Uterus (tissue), 4 donors: ENCODE data around the gene TMEM220. TPM values are rescaled to one million over a fixed set of nuclear protein-coding genes. Genes with fewer than 3 reads are reported as not detected.
"Not testable (repeated sequence)": the region's sequence is repeated elsewhere in the genome, so short reads cannot be mapped to it uniquely, and the experiment has no call there.

Source experiments
- DNase-seq, 2 donors: peaks; one replicate each; pipeline ENCODE4 v3.0.0-alpha.2; 2019 to 2020
- H3K27ac ChIP-seq, 2 donors: fragments of 200-600 bp; sonication (generic); 1 replicate in 1 of 2; 2 replicates in 1 of 2; pipeline ENCODE4 v1.5.1; 2016 to 2018
- H3K27me3 ChIP-seq, 2 donors: fragments of 200-600 bp; sonication (generic); one replicate each; pipeline ENCODE4 v1.5.1; 2018 to 2019; ENCODE audit warnings: control low read depth in 1 of 2
- H3K36me3 ChIP-seq, 2 donors: fragments of 200-600 bp; sonication (generic); one replicate each; pipeline ENCODE4 v1.5.1; 2019; ENCODE audit warnings: control low read depth in 1 of 2
- H3K4me1 ChIP-seq, 2 donors: fragments of 200-600 bp; sonication (generic); one replicate each; pipeline ENCODE4 v1.5.1; 2018 to 2019; ENCODE audit warnings: control low read depth in 1 of 2
- H3K4me3 ChIP-seq, 2 donors: fragments of 200-600 bp; sonication (generic); 1 replicate in 1 of 2; 2 replicates in 1 of 2; pipeline ENCODE4 v1.5.1; 2018 to 2019; ENCODE audit warnings: mild to moderate bottlenecking in 1 of 2
- H3K9me3 ChIP-seq, 2 donors: fragments of 200-600 bp; sonication (generic); one replicate each; pipeline ENCODE4 v1.5.1; 2019; ENCODE audit warnings: control low read depth in 1 of 2
- CTCF ChIP-seq, 4 experiments: fragments of 200-600 bp in 2 of 4; fragments of 450-650 bp in 2 of 4; sonication (generic) in 2 of 4; IDR thresholded peaks; one replicate each; pipeline ENCODE4 v1.5.1; 2016 to 2019; ENCODE audit warnings: antibody characterized with exemption in 4 of 4, mild to moderate bottlenecking in 2 of 4, moderate library complexity in 1 of 4
- POLR2A ChIP-seq, 2 donors: fragments of 450-650 bp; IDR thresholded peaks; one replicate each; pipeline ENCODE4 v1.6.1; 2016; ENCODE audit warnings: antibody characterized with exemption in 2 of 2, mild to moderate bottlenecking in 1 of 2, moderate library complexity in 1 of 2
- intact Hi-C: fragments of 100-400 bp; cut with DNase I; formaldehyde crosslinking; loops from one replicate; pipeline ENCODE4 v1.15.1; 2023; ENCODE audit warnings: low total_unique reads
- total RNA-seq, 4 donors: library from RNA; depleted of rRNA in 3 of 4; stranded (reverse); fragments of >200 nt in 3 of 4; gene quantifications; one replicate each; pipeline versions ENCODE4 v1.1.0 to v1.2.4, GENCODE V29; 2014 to 2023
- donor health status: DM: yes; HTN: yes; CAD: no.

TMEM220 gene
- total RNA-seq, 4 donors from 2014 or later: 0.59 to 20.1 (median 5.2) TPM

- no peaks in the 10 kb centered on the region for H3K9me3 ChIP-seq
- TF ChIP-seq POLR2A (IDR thresholded peaks at IDR 0.05): no peak
- no peak overlapping the region for H3K4me3 ChIP-seq
- no peaks in the 10 kb centered on the region for H3K36me3 ChIP-seq
- H3K27ac ChIP-seq: no peak overlapping the region
- intact Hi-C loops: no loop called here
- H3K27me3 ChIP-seq: no peaks in the 10 kb centered on the region
- H3K4me1 ChIP-seq: no peaks in the 10 kb centered on the region
- no peak for DNase-seq
These were observed 30.0 kb downstream of the TMEM220 start for GRCh38 chr17:10699856-10700255.

- DNase-seq: no peak
- Histone ChIP-seq H3K27me3 (no peaks in the 10 kb centered on the region), H3K27ac (peak overlapping the region; percentile 90 to 91), H3K4me1 (no peaks in the 10 kb centered on the region), H3K4me3 (peak overlapping the region; percentile 68 to 78), H3K36me3 (no peaks in the 10 kb centered on the region), H3K9me3 (no peaks in the 10 kb centered on the region)
- intact Hi-C loops: no loop called here
- TF ChIP-seq CTCF (IDR thresholded peaks at IDR 0.05) (no peak), POLR2A (IDR thresholded peaks at IDR 0.05) (no peak)
These were observed 31.6 kb downstream of the TMEM220 start for GRCh38 chr17:10698096-10698818.

GRCh38 chr17:10697092-10698081 lies 32.4 kb downstream of the TMEM220 start, which contains the start of the genes ADPRM and SCO1:
ADPRM (plus strand) TSS chr17:10697594; CDS start chr17:10704927, 7,333 bp downstream.
SCO1 (minus strand) TSS chr17:10697533; CDS start chr17:10697507, 26 bp downstream.
- intact Hi-C loops: no loop called here
- TF ChIP-seq POLR2A (IDR thresholded peaks at IDR 0.05) (peak; percentile 95), CTCF (IDR thresholded peaks at IDR 0.05) (peak; percentile 32 to 60 (median 50))
- Histone ChIP-seq H3K4me3 (peak within 1 kb of the TSS; percentile 68 to 78), H3K27ac (peak within 1 kb of the TSS; percentile 90 to 91), H3K4me1 (no peaks in the 10 kb centered on the region), H3K27me3 (no peaks in the 10 kb centered on the region), H3K36me3 (no peaks in the 10 kb centered on the region), H3K9me3 (no peaks in the 10 kb centered on the region)
- peak; percentile 92 to 93 for DNase-seq

GRCh38 chr17:10695875-10696407 lies 33.9 kb downstream of the TMEM220 start:
- H3K36me3 ChIP-seq, intact Hi-C loops, H3K9me3 ChIP-seq, DNase-seq, H3K4me3 ChIP-seq, H3K4me1 ChIP-seq, H3K27me3 ChIP-seq, H3K27ac ChIP-seq: not testable (repeated sequence)

- H3K4me1 ChIP-seq: no peaks in the 10 kb centered on the region
- H3K27me3 ChIP-seq: no peaks in the 10 kb centered on the region
- DNase-seq: no peak
- no peaks in the 10 kb centered on the region for H3K36me3 ChIP-seq
- H3K9me3 ChIP-seq: no peaks in the 10 kb centered on the region
- intact Hi-C loops: no loop called here
- no peak for TF ChIP-seq CTCF (IDR thresholded peaks at IDR 0.05)
- no peak for TF ChIP-seq POLR2A (IDR thresholded peaks at IDR 0.05)
- H3K27ac ChIP-seq: no peak overlapping the region
- H3K4me3 ChIP-seq: no peak overlapping the region
These were observed 42.3 kb downstream of the TMEM220 start for GRCh38 chr17:10687499-10687898.
